A549 (cell line): Measurements from ENCODE around the gene BCS1L. TPM values are rescaled to one million over a fixed set of nuclear protein-coding genes. Genes with fewer than 3 reads are reported as not detected.
A peak's percentile ranks its signal among the peaks of the same experiment; 100 is the strongest.

Source experiments
- ATAC-seq, 2 experiments: fragments of 200-7000 bp in 1 of 2; fragments of >200 bp in 1 of 2; cut with Nextera tagmentation in 1 of 2; cut with Tn5 transposase in 1 of 2; 3 replicates each; pipeline versions ENCODE4 v1.8.0 to v1.9.1; 2018 to 2020; ENCODE audit warnings: mild to moderate bottlenecking in 1 of 2, moderate library complexity in 1 of 2
- CTCF ChIA-PET: fragments of 300-600 bp; sonication (Branson Sonifier 250); formaldehyde crosslinking; extraction: SDS; loops from one replicate; lab custom pipeline; 2021; ENCODE audit warnings: antibody characterized with exemption, inconsistent platforms; lab: Yijun Ruan, JAX
- POLR2A ChIA-PET: fragments of 350-600 bp; formaldehyde crosslinking; extraction: SDS; loops from one replicate; lab custom pipeline; 2021; ENCODE audit warnings: antibody characterized with exemption, inconsistent platforms; lab: Yijun Ruan, JAX
- DNase-seq, 2 experiments: peaks; one replicate each; pipeline versions ENCODE4 v3.0.0 to v3.0.0-alpha.2; 2011 to 2016; ENCODE audit warnings: low read depth in 1 of 2, low spot score in 1 of 2
- FAIRE-seq: peaks from 2 replicates; lab custom pipeline; 2011; peaks lifted over from hg19 to GRCh38; lab: Jason Lieb, UNC
- H3K27ac ChIP-seq, 2 experiments: fragments of >200 bp; sonication (Bioruptor Twin); formaldehyde crosslinking; 3 replicates each; pipeline ENCODE4 v1.5.1; 2016 to 2017
- H3K4me1 ChIP-seq: fragments of >200 bp; sonication (Bioruptor Twin); formaldehyde crosslinking; 3 replicates; pipeline ENCODE4 v1.6.1; 2016
- H3K4me2 ChIP-seq: fragments of >200 bp; sonication (Bioruptor Twin); formaldehyde crosslinking; 3 replicates; pipeline ENCODE4 v1.6.1; 2016
- H3K4me3 ChIP-seq: fragments of >200 bp; sonication (Bioruptor Twin); formaldehyde crosslinking; 3 replicates; pipeline ENCODE4 v1.5.1; 2016
- H3K9me3 ChIP-seq: fragments of >200 bp; sonication (Bioruptor Twin); formaldehyde crosslinking; 3 replicates; pipeline ENCODE4 v1.6.1; 2016
- ATOH8 ChIP-seq: fragments of 250-450 bp; sonication (Bioruptor Pico); IDR thresholded peaks from 2 replicates; pipeline ENCODE4 v1.5.0; 2020; ENCODE audit warnings: low read depth, mild to moderate bottlenecking, moderate library complexity
- CHD2 ChIP-seq: fragments of 150-350 bp; IDR thresholded peaks from 2 replicates; pipeline ENCODE4 v1.6.1; 2014; ENCODE audit warnings: low read length; ENCODE audit not compliant: partially characterized antibody
- CHD4 ChIP-seq: fragments of 200-600 bp; sonication (generic); IDR thresholded peaks from 2 replicates; pipeline ENCODE4 v1.6.1; 2016; ENCODE audit warnings: antibody characterized with exemption, mild to moderate bottlenecking, borderline replicate concordance
- CTCF ChIP-seq: fragments of >200 bp; sonication (Bioruptor Twin); formaldehyde crosslinking; IDR thresholded peaks from 3 replicates; pipeline ENCODE4 v1.5.1; 2016
- ELK1 ChIP-seq: fragments of 150-350 bp; IDR thresholded peaks from 2 replicates; pipeline ENCODE4 v1.6.1; 2014; ENCODE audit warnings: low read depth, mild to moderate bottlenecking, low read length
- EP300 ChIP-seq, 2 experiments: fragments of >200 bp; sonication (Bioruptor Twin); formaldehyde crosslinking; IDR thresholded peaks; 2 replicates in 1 of 2; 3 replicates in 1 of 2; pipeline ENCODE4 v1.6.1; 2016 to 2017
- FOSL2 ChIP-seq, 2 experiments: fragments of 450-650 bp in 1 of 2; fragments of >200 bp in 1 of 2; sonication (Bioruptor Twin) in 1 of 2; formaldehyde crosslinking; IDR thresholded peaks; 2 replicates each; pipeline versions ENCODE4 v1.5.0 to v1.6.1; 2016 to 2020; ENCODE audit warnings: mild to moderate bottlenecking in 1 of 2, moderate library complexity in 1 of 2
- FOXS1 ChIP-seq: fragments of 250-450 bp; sonication (Bioruptor Pico); IDR thresholded peaks from 2 replicates; pipeline ENCODE4 v1.5.0; 2020; ENCODE audit warnings: mild to moderate bottlenecking, moderate library complexity
- HES2 ChIP-seq: fragments of >200 bp; sonication (Bioruptor Twin); formaldehyde crosslinking; IDR thresholded peaks from 2 replicates; pipeline ENCODE4 v1.6.1; 2016
- HMGXB4 ChIP-seq: fragments of 250-450 bp; sonication (Bioruptor Pico); IDR thresholded peaks from 2 replicates; pipeline ENCODE4 v1.5.0; 2021; ENCODE audit warnings: mild to moderate bottlenecking, moderate library complexity, borderline replicate concordance
- HOXA7 ChIP-seq: fragments of 250-450 bp; sonication (Bioruptor Pico); IDR thresholded peaks from 2 replicates; pipeline ENCODE4 v1.5.0; 2020; ENCODE audit warnings: mild to moderate bottlenecking, moderate library complexity
- JUNB ChIP-seq: fragments of >200 bp; sonication (Bioruptor Twin); formaldehyde crosslinking; IDR thresholded peaks from 2 replicates; pipeline ENCODE4 v1.6.1; 2016
- MAFK ChIP-seq: fragments of 450-650 bp; IDR thresholded peaks from 2 replicates; pipeline ENCODE4 v1.6.1; 2014; ENCODE audit not compliant: partially characterized antibody
- MAZ ChIP-seq: fragments of 150-350 bp; IDR thresholded peaks from 2 replicates; pipeline ENCODE4 v1.6.1; 2014; ENCODE audit warnings: antibody characterized with exemption, low read depth, low read length, borderline replicate concordance
- NPAS2 ChIP-seq: fragments of 250-450 bp; sonication (Bioruptor Pico); IDR thresholded peaks from 2 replicates; pipeline ENCODE4 v1.8.0; 2022; ENCODE audit warnings: mild to moderate bottlenecking, moderate library complexity, borderline replicate concordance
- NR3C1 ChIP-seq: fragments of >200 bp; sonication (Bioruptor Twin); formaldehyde crosslinking; IDR thresholded peaks from 3 replicates; pipeline ENCODE4 v1.6.1; 2017
- RAD21 ChIP-seq, 2 experiments: fragments of >200 bp in 1 of 2; sonication (Bioruptor Twin) in 1 of 2; formaldehyde crosslinking in 1 of 2; IDR thresholded peaks in 1 of 2; conservative IDR thresholded peaks in 1 of 2; 2 replicates in 1 of 2; 3 replicates in 1 of 2; pipeline ENCODE4 v1.6.1; 2012 to 2018; ENCODE audit warnings: inconsistent platforms in 1 of 2
- RARB ChIP-seq: fragments of 250-450 bp; sonication (Bioruptor Pico); IDR thresholded peaks from 2 replicates; pipeline ENCODE4 v1.8.0; 2021; ENCODE audit warnings: mild to moderate bottlenecking, moderate library complexity
- SMC3 ChIP-seq: fragments of >200 bp; sonication (Bioruptor Twin); formaldehyde crosslinking; IDR thresholded peaks from 3 replicates; pipeline ENCODE4 v1.6.1; 2018; ENCODE audit warnings: inconsistent platforms
- SREBF2 ChIP-seq: fragments of 450-650 bp; IDR thresholded peaks from 2 replicates; pipeline ENCODE4 v1.6.1; 2014; ENCODE audit warnings: mild to moderate bottlenecking, moderate library complexity
- WGBS: methylation state at CpG from one replicate; pipeline ENCODE4 v1.1.6; 2017; ENCODE audit errors: missing lambda C conversion rate; 5-methylcytosine and 5-hydroxymethylcytosine counted together
- polyA plus RNA-seq, 4 experiments: library from polyadenylated mRNA; depleted of rRNA in 3 of 4; stranded (reverse); fragments of >200 nt; fragmentation: RNase III in 1 of 4; extraction: RNeasy Plus Mini Kit Qiagen cat#74134 plus additional on column Dnase treatment in 1 of 4; gene quantifications; 2 replicates in 3 of 4; 3 replicates in 1 of 4; pipeline ENCODE4 v1.2.3, GENCODE V29; 2011 to 2017

BCS1L gene
- polyA plus RNA-seq, 2 of the 4 experiments (the other 2 are of a cell fraction) = 46.3 to 47.1 TPM

- Histone ChIP-seq H3K4me2 (no peak overlapping the region), H3K9me3 (no peaks in the 10 kb centered on the region), H3K4me3 (no peak overlapping the region), H3K27ac (no peak overlapping the region), H3K4me1 (peaks cover 14% of the 10 kb centered on the region; the same call in 1 of the 3 replicates)
- ATAC-seq = no peak
- WGBS = 89% methylated on average over 10 of the region's 10 CpGs
- POLR2A ChIA-PET = no interaction called here
- FAIRE-seq = no peak
- CTCF ChIA-PET = interaction anchor here (1.0 to 2.4 kb wide), 3 partner anchors 12 to 204 kb away, joined by 3 to 6 read pairs (median 4); partner anchors contain the start of genes BCS1L and ZNF142
- DNase-seq = no peak
- TF ChIP-seq FOSL2 (IDR thresholded peaks at IDR 0.05) (no peak), FOSL2 (CRISPR knock-in tag; IDR thresholded peaks at IDR 0.05) (no peak)
Observed at GRCh38 chr2:218643751-218644310, 15.7 kb upstream of the BCS1L start.

GRCh38 chr2:218644721-218645120, 14.8 kb upstream of the BCS1L start:
- WGBS = 90% methylated on average over 11 of the region's 11 CpGs
- peak overlapping the region; percentile 23 to 57; a peak in 4 of 6 replicates for H3K27ac ChIP-seq
- H3K4me3 ChIP-seq = no peak overlapping the region
- no peak overlapping the region for H3K4me2 ChIP-seq
- CTCF ChIA-PET = interaction anchor here (0.7 to 7.0 kb wide), 4 partner anchors 13 to 347 kb away, joined by 3 to 76 read pairs (median 10); partner anchors contain the start of genes BCS1L and ZNF142
- peaks cover 14% of the 10 kb centered on the region; the same call in 1 of the 3 replicates for H3K4me1 ChIP-seq
- FAIRE-seq (no peak), ATAC-seq (peak in 1 of 2 experiments; percentile 42; a peak in 3 of 6 replicates), DNase-seq (no peak)
- TF ChIP-seq SREBF2 (no peak), ELK1 (no peak), ATOH8 (CRISPR knock-in tag) (no peak), HOXA7 (CRISPR knock-in tag) (no peak), NR3C1 (no peak), FOXS1 (CRISPR knock-in tag) (no peak)
- H3K9me3 ChIP-seq = no peaks in the 10 kb centered on the region
- POLR2A ChIA-PET = no interaction called here

GRCh38 chr2:218645126-218645525, 14.4 kb upstream of the BCS1L start:
- CTCF ChIA-PET = interaction anchor here (0.7 to 7.0 kb wide), 3 partner anchors 13 to 347 kb away, joined by 3 to 76 read pairs (median 14); partner anchors contain the start of genes BCS1L and ZNF142
- DNase-seq (peak in 1 of 2 experiments; percentile 28), ATAC-seq (peak in 1 of 2 experiments; percentile 9; a peak in 1 of 6 replicates), FAIRE-seq (no peak)
- no peak overlapping the region for H3K4me3 ChIP-seq
- peak overlapping the region; percentile 23 to 57; a peak in 4 of 6 replicates for H3K27ac ChIP-seq
- TF ChIP-seq HMGXB4 (CRISPR knock-in tag) (no peak), CHD4 (no peak), RARB (CRISPR knock-in tag) (no peak)
- H3K9me3 ChIP-seq = no peaks in the 10 kb centered on the region
- POLR2A ChIA-PET = no interaction called here
- peaks cover 14% of the 10 kb centered on the region; the same call in 1 of the 3 replicates for H3K4me1 ChIP-seq
- no peak overlapping the region for H3K4me2 ChIP-seq
- 43% methylated on average over 1 of the region's 1 CpG for WGBS

GRCh38 chr2:218648088-218648786, 11.2 kb upstream of the BCS1L start:
- H3K9me3 ChIP-seq = no peaks in the 10 kb centered on the region
- FAIRE-seq = peak; percentile 54
- TF ChIP-seq NR3C1 (no peak), MAFK (no peak), CTCF (peak; percentile 82), SMC3 (peak; percentile 63), EP300 (IDR thresholded peaks at IDR 0.05) (no peak), HOXA7 (CRISPR knock-in tag) (no peak), NPAS2 (CRISPR knock-in tag) (no peak), RAD21 (conservative IDR thresholded peaks at IDR 0.05 in 1 of 2, IDR thresholded peaks at IDR 0.05 in 1 of 2) (peak; percentile 68 to 73), CHD2 (no peak), FOXS1 (CRISPR knock-in tag) (no peak), HES2 (no peak), JUNB (no peak), MAZ (no peak)

More at GRCh38 chr2:218648088-218648786, 11.2 kb upstream of the BCS1L start:
- Histone ChIP-seq H3K4me2 (no peak overlapping the region), H3K27ac (no peak overlapping the region), H3K4me1 (peaks cover 14% of the 10 kb centered on the region; the same call in 1 of the 3 replicates), H3K4me3 (no peak overlapping the region)
- POLR2A ChIA-PET = no interaction called here
- WGBS = 59% methylated on average over 9 of the region's 9 CpGs
- peak; percentile 89 to 91 for ATAC-seq
- CTCF ChIA-PET = interaction anchor here (0.6 to 7.0 kb wide), 26 partner anchors 8 to 461 kb away, joined by 3 to 76 read pairs (median 4); partner anchors contain the start of genes BCS1L, PLCD4, RNF25 and STK36
- peak; percentile 71 to 80 for DNase-seq
